Mesothelial cell of epicardium (in vitro differentiated cells): ENCODE data around the gene BEAN1. TPM values are rescaled to one million over a fixed set of nuclear protein-coding genes. Genes with fewer than 3 reads are reported as not detected.

Source experiments
- DNase-seq, 2 experiments: peaks; one replicate each; pipeline ENCODE4 v3.0.0; 2021; ENCODE audit warnings: low spot score in 2 of 2; ENCODE audit not compliant: unreplicated experiment in 2 of 2
- H3K27ac Mint-ChIP-seq: 2 replicates; pipeline ENCODE4 v1.8.0; 2021; ENCODE audit warnings: mixed read lengths
- H3K27me3 Mint-ChIP-seq: 2 replicates; pipeline ENCODE4 v1.8.0; 2021; ENCODE audit warnings: low read depth, mixed read lengths
- H3K36me3 Mint-ChIP-seq: 2 replicates; pipeline ENCODE4 v1.8.0; 2021; ENCODE audit warnings: mixed read lengths
- H3K4me1 Mint-ChIP-seq: 2 replicates; pipeline ENCODE4 v1.8.0; 2021; ENCODE audit warnings: mixed read lengths
- H3K4me3 Mint-ChIP-seq: 2 replicates; pipeline ENCODE4 v1.8.0; 2021; ENCODE audit warnings: mild to moderate bottlenecking, moderate library complexity, mixed read lengths
- H3K9me3 Mint-ChIP-seq: 2 replicates; pipeline ENCODE4 v1.8.0; 2021; ENCODE audit warnings: mixed read lengths
- total RNA-seq: library from RNA; stranded (reverse); gene quantifications from 3 replicates; pipeline ENCODE4 v1.2.1, GENCODE V29; 2021
- TF ChIP-seq, protein P1 (sequence below): fragments of 200-600 bp; sonication (generic); IDR thresholded peaks from one replicate; pipeline ENCODE4 v1.5.0; 2021; ENCODE audit warnings: antibody characterized with exemption; ENCODE audit not compliant: unreplicated experiment

BEAN1 gene
- total RNA-seq, 1 donor from 2014 or later = 1.1 TPM

DNA sequence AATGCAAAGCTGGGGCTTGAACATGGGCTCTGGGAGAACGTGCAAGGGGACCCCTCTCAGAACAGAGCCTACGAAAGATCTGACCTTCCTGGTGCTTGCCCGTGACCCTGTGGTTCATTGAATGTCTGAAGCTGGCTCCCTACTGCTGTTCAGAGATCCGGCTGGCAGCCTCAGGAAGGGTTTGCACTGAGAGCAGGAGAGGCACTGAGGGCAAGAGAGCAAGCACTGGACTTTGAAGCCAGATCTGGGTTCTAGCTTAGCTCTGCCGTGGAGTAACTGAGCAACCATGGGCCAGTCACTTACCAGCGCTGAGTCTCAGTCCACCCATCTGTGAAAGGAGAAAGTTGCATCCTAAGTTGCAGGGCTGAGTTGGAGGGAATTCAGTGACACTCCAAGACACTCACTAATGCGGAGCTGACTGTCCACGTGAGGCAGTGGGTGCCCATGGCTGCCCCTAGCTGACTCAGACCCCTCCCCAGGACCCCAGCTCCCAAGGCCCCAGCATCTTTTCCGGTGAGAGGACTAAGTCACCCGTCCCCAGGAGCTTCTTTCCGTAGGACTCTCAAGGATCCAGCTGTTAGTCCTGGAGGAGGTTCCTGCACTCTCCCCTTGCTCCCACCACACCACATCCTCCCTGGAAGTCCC lies 41.3 kb downstream of the BEAN1 start:
- peaks cover 1% of the 10 kb centered on the region for H3K36me3 Mint-ChIP-seq
- DNase-seq = no peak
- TF ChIP-seq, protein P1, sequence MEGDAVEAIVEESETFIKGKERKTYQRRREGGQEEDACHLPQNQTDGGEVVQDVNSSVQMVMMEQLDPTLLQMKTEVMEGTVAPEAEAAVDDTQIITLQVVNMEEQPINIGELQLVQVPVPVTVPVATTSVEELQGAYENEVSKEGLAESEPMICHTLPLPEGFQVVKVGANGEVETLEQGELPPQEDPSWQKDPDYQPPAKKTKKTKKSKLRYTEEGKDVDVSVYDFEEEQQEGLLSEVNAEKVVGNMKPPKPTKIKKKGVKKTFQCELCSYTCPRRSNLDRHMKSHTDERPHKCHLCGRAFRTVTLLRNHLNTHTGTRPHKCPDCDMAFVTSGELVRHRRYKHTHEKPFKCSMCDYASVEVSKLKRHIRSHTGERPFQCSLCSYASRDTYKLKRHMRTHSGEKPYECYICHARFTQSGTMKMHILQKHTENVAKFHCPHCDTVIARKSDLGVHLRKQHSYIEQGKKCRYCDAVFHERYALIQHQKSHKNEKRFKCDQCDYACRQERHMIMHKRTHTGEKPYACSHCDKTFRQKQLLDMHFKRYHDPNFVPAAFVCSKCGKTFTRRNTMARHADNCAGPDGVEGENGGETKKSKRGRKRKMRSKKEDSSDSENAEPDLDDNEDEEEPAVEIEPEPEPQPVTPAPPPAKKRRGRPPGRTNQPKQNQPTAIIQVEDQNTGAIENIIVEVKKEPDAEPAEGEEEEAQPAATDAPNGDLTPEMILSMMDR = no peak
- no peak overlapping the region for H3K4me3 Mint-ChIP-seq
- peaks cover 6% of the 10 kb centered on the region for H3K9me3 Mint-ChIP-seq
- no peak overlapping the region for H3K27ac Mint-ChIP-seq
- H3K4me1 Mint-ChIP-seq = no peaks in the 10 kb centered on the region
- peaks cover 25% of the 10 kb centered on the region for H3K27me3 Mint-ChIP-seq

DNA sequence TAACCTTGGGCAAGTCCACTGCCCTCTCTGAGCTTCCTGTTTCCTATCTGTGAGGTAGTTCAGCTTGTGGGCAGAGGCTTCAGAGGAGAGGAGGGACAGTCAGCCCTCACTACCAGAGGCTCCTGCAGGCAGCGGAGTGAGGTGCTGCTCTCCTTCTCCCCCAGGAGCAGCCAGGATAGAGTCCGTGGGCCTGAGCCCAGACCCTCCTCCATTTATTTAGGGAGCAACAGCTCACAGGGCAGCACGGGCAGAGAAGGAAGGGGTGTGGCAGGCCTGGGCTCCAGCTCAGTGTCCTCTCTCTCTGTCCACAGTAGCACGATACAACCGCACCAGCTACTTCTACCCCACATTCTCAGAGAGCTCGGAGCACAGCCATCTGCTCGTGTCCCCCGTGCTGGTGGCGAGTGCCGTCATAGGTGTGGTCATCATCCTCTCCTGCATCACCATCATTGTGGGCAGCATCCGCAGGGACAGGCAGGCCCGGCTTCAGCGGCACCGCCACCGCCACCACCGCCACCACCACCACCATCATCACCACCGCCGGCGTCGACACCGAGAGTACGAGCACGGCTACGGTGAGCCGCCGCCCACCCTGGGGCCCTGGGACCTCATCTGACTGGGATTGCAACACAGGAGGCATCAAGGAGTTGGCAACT lies 42.3 kb downstream of the BEAN1 start:
- peaks cover 1% of the 10 kb centered on the region for H3K36me3 Mint-ChIP-seq
- no peak overlapping the region for H3K4me3 Mint-ChIP-seq
- peaks cover 4% of the 10 kb centered on the region for H3K9me3 Mint-ChIP-seq
- no peak overlapping the region for H3K27ac Mint-ChIP-seq
- DNase-seq = no peak
- TF ChIP-seq, protein P1 = no peak
- peaks cover 18% of the 10 kb centered on the region for H3K27me3 Mint-ChIP-seq
- H3K4me1 Mint-ChIP-seq = no peaks in the 10 kb centered on the region

GRCh38 chr16:66469947-66470546 lies 43.0 kb downstream of the BEAN1 start:
- TF ChIP-seq, protein P1 = no peak
- Mint-ChIP-seq H3K4me1 (no peaks in the 10 kb centered on the region), H3K4me3 (no peak overlapping the region), H3K27me3 (peaks cover 20% of the 10 kb centered on the region), H3K9me3 (peaks cover 4% of the 10 kb centered on the region), H3K36me3 (peaks cover 1% of the 10 kb centered on the region), H3K27ac (no peak overlapping the region)
- no peak for DNase-seq

DNA sequence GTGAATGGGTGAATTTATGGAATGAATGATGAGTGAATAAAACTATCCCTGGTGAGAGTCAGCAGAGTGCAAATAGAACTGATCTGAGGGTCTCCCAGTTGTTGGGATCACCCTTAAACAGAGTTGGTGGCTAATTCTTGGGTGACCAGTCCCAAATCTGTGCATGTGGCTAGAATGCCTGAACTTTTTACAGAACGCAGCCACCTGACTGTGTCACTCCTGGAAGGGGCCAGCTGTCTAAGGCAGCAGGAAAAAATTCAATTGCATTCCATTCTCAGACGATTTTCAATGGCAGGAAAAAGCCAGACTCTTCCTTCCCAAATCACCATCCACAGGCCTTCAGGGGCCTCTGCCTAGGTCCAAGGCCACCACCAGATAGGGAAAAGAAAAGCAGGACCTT lies 43.5 kb downstream of the BEAN1 start:
- DNase-seq = no peak
- TF ChIP-seq, protein P1 = no peak
- no peaks in the 10 kb centered on the region for H3K4me1 Mint-ChIP-seq
- H3K36me3 Mint-ChIP-seq = peaks cover 1% of the 10 kb centered on the region
- H3K9me3 Mint-ChIP-seq = peaks cover 4% of the 10 kb centered on the region
- H3K27me3 Mint-ChIP-seq = peaks cover 18% of the 10 kb centered on the region
- H3K27ac Mint-ChIP-seq = no peak overlapping the region
- H3K4me3 Mint-ChIP-seq = no peak overlapping the region

GRCh38 chr16:66471264-66471663 lies 44.2 kb downstream of the BEAN1 start:
- H3K4me1 Mint-ChIP-seq = no peaks in the 10 kb centered on the region
- TF ChIP-seq, protein P1 = no peak
- H3K27me3 Mint-ChIP-seq = peaks cover 16% of the 10 kb centered on the region
- no peak overlapping the region for H3K4me3 Mint-ChIP-seq
- H3K36me3 Mint-ChIP-seq = peaks cover under 1% of the 10 kb centered on the region
- no peak overlapping the region for H3K27ac Mint-ChIP-seq
- DNase-seq = no peak
- peaks cover 2% of the 10 kb centered on the region for H3K9me3 Mint-ChIP-seq
